IgD-negative memory B cell (primary cell): ENCODE data around the gene FLNB. TPM values are rescaled to one million over a fixed set of nuclear protein-coding genes. Genes with fewer than 3 reads are reported as not detected.
A peak's percentile ranks its signal among the peaks of the same experiment; 100 is the strongest.

ENCODE experiments used
- H3K27ac Mint-ChIP-seq, 3 donors: one replicate each; pipeline ENCODE4 v1.8.0; 2020 to 2022; ENCODE audit warnings: mild to moderate bottlenecking in 3 of 3, mixed read lengths in 3 of 3, moderate library complexity in 1 of 3
- H3K27me3 Mint-ChIP-seq: one replicate; pipeline ENCODE4 v1.8.0; 2021; ENCODE audit warnings: mixed read lengths
- H3K36me3 Mint-ChIP-seq: one replicate; pipeline ENCODE4 v1.8.0; 2020; ENCODE audit warnings: mild to moderate bottlenecking, mixed read lengths
- H3K4me1 Mint-ChIP-seq, 3 donors: one replicate each; pipeline ENCODE4 v1.8.0; 2020 to 2022; ENCODE audit warnings: mixed read lengths in 3 of 3, mild to moderate bottlenecking in 1 of 3
- H3K4me3 Mint-ChIP-seq, 4 donors: one replicate each; pipeline ENCODE4 v1.8.0; 2020 to 2022; ENCODE audit warnings: mild to moderate bottlenecking in 4 of 4, mixed read lengths in 4 of 4, moderate library complexity in 3 of 4
- H3K9me3 Mint-ChIP-seq, 3 donors: one replicate each; pipeline ENCODE4 v1.8.0; 2020 to 2021; ENCODE audit warnings: mixed read lengths in 3 of 3, mild to moderate bottlenecking in 1 of 3
- polyA plus RNA-seq: library from polyadenylated mRNA; unstranded; fragments of 300-500 nt; fragmentation: Illumina TruSeq; gene quantifications from one replicate; pipeline ENCODE4 v1.2.3, GENCODE V29; 2021

FLNB gene
- polyA plus RNA-seq, 1 donor from 2014 or later, result 19.7 TPM

DNA sequence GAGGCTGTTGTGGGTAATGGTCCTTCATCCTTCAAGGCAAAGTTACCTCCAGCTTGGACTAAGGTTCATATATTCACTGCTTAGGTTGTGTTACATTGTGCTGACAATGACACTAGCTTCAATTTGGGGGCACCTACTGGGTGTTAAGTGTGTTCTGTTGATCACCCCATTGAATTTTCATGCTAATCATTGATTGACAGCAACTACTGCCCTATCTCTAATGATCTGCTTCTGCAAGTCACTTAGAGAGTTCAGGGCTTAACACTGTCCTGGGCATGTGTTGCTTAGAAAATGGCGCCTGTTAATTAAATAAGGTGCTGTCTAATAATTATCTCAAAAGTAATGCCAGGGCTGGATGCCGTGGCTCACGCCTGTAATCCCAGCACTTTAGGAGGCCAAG, 3.4 kb downstream of the FLNB start:
- no peak overlapping the region for H3K27ac Mint-ChIP-seq
- H3K4me1 Mint-ChIP-seq, result peaks cover 17 to 32% (median 18%) of the 10 kb centered on the region in 3 donors
- H3K27me3 Mint-ChIP-seq, result no peaks in the 10 kb centered on the region
- peak overlapping the region in 2 of 4 donors; percentile 81 to 87 for H3K4me3 Mint-ChIP-seq
- H3K9me3 Mint-ChIP-seq, result no peaks in the 10 kb centered on the region
- H3K36me3 Mint-ChIP-seq, result peaks cover 5% of the 10 kb centered on the region

DNA sequence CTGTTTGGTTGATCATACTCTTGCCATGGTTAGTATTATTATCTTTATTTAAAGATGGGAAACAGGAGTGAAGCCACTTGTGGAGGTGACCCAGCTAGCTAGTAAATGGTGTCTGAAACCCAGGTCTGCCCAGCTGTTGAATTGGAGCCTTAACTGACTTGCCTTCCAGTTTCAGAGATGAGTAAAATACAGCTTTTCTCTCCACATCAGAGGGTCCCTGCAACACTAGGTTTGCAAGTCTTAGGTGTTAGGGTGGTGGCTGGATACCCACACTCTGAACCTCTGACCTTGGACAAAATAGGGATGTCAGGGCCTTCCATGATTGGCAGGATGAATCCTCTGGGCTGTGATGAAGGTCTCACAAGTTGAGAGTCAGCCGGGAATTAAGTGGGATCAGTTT, 4.1 kb downstream of the FLNB start:
- Mint-ChIP-seq H3K4me1 (peaks cover 17 to 35% (median 18%) of the 10 kb centered on the region in 3 donors), H3K27ac (peak overlapping the region in 1 of 3 donors; percentile 32), H3K36me3 (peaks cover 8% of the 10 kb centered on the region), H3K27me3 (no peaks in the 10 kb centered on the region), H3K9me3 (no peaks in the 10 kb centered on the region), H3K4me3 (peak overlapping the region in 1 of 4 donors; percentile 78)

DNA sequence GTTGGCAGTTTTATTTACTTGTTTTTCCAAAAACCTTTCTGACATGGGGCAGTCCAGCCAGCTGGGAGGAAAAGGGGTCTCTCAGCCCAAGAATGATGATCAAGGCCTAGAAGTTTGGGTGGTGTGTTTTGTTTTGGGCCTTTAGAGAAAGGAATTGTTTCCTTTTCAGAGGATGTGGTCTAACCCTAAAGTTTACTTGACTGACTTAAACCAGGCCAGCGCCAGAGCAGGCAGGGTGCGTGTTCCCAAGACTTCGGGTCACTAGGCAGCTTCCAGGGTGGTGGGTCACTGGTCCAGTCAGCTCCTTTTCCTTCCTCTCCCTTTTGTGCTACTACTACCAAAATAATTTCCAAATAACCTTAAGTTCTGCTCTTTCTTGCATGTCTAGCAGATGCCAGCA, 4.9 kb downstream of the FLNB start:
- peak overlapping the region in 1 of 4 donors; percentile 78 for H3K4me3 Mint-ChIP-seq
- no peaks in the 10 kb centered on the region for H3K9me3 Mint-ChIP-seq
- peak overlapping the region in 1 of 3 donors; percentile 32 for H3K27ac Mint-ChIP-seq
- no peaks in the 10 kb centered on the region for H3K27me3 Mint-ChIP-seq
- H3K4me1 Mint-ChIP-seq, result peaks cover 20 to 38% (median 21%) of the 10 kb centered on the region in 3 donors
- peaks cover 8% of the 10 kb centered on the region for H3K36me3 Mint-ChIP-seq

DNA sequence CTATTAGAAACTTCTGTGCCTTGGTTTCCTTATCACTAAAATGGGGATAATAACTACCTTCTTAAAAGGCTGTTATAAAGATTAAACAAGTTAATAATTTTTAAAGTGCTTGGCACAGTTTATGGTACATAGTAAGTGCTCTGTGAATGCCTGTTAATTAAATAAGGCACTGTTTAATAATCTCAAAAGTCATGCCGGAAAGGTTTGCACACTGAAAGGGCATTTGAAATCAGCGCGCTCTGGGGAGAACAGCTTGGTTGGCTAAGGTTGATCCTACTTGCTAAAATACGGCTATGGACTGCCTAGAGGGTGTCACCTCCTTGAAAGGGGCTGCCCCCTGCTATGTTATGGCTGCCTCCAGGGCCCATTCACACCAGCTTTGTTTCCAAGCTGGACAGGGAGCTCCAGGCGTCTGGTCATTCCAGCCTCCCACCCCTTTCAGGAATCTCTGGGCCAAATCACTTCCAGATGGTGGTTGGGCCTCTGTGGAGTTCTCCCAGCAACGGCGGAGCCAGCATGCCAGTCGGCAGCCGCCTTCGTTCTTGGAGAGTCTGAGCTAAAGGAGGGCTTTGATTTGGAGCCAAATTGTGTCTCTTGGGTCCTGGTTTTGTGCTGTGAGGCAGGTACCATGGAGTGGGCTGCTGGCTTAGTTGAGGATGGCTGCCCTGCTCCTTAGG, 5.9 kb downstream of the FLNB start:
- no peak overlapping the region for H3K4me3 Mint-ChIP-seq
- H3K4me1 Mint-ChIP-seq, result peaks cover 21 to 41% (median 21%) of the 10 kb centered on the region in 3 donors
- H3K27me3 Mint-ChIP-seq, result no peaks in the 10 kb centered on the region
- peak overlapping the region in 1 of 3 donors; percentile 32 for H3K27ac Mint-ChIP-seq
- H3K9me3 Mint-ChIP-seq, result no peaks in the 10 kb centered on the region
- H3K36me3 Mint-ChIP-seq, result peaks cover 8% of the 10 kb centered on the region

DNA sequence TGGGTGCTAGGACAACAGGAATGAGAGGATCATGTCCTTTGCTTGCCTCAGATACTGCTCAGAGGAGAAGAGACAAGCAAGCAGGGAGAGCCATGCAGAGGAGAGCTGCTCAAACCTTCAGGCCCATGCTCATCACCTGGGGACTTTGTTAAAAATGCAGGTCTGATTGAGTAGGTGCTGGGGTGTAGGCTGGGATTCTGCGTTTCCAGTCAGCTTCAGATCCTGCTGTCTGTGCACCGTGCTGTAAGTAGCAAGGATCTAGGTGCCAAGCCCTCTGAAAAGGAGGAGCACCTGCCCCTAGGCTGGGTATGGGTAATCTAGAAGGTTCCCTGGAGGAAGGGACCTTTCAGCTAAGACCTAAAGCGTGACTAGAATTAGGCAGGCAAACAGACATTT, 7.3 kb downstream of the FLNB start:
- Mint-ChIP-seq H3K27me3 (no peaks in the 10 kb centered on the region), H3K9me3 (no peaks in the 10 kb centered on the region), H3K4me1 (peaks cover 14 to 45% (median 23%) of the 10 kb centered on the region in 3 donors), H3K36me3 (peaks cover 8% of the 10 kb centered on the region), H3K27ac (peak overlapping the region in 1 of 3 donors; percentile 6), H3K4me3 (no peak overlapping the region)

DNA sequence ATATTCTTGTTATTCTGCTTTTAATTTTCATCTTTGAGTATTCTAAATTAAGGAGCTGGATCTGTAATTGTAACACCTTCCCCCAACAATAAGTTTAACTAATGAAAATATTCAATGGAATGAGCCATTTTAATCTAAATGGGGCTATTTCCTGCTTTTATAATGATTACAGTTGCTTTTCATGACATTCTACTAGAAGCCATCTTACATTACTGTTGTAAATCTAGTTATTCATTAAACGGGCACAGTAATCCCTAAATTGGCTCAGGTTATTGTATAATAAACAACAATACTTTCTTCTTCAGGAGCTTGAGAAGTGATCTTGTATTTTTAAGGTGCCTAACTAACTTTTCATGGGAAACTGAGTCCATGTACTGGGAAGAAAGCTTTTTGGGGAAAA, 8.5 kb downstream of the FLNB start:
- Mint-ChIP-seq H3K4me1 (peaks cover 12 to 45% (median 17%) of the 10 kb centered on the region in 3 donors), H3K36me3 (peaks cover 8% of the 10 kb centered on the region), H3K27ac (no peak overlapping the region), H3K27me3 (no peaks in the 10 kb centered on the region), H3K9me3 (no peaks in the 10 kb centered on the region), H3K4me3 (no peak overlapping the region)

DNA sequence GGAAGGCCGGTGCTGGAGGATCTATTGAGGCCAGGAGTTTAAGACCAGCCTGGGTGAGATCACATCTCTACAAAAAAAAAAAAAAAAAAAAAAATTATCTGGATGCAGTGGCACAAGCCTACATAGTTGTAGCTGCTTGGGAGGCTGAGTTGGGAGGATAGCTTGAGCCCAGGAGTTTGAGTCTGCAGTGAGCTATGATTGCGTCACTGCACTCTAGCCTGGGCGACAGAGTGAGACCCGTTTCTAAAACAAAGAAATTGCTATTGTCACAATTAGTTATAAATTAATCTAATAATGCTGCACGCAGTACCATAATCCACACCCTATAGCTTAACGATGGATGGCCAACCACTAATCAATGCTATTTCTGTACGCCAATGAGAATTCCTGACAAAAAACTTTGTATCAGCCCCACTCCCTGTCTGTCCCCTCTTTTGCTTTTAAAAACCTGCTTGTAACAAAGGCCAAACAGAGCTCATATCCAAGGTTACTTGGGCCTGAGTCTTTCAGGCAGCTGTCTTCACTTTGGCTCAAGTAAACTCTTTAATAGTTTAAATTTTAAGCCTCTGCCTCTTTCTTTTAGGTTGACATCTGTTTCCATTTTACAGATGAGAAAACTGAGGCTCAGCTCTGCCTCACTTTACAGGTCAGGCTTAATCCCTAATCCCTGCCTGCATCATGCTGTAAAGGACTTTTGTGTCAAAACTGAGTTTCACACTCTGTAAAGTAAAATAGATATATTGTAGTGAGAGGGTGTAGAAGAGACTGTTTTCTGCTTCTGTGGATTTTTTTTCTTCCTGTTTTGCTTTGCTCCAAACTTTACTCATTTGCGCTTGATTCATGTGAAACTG, 10.9 kb downstream of the FLNB start:
- Mint-ChIP-seq H3K27ac (peak overlapping the region in 2 of 3 donors; percentile 21 to 85), H3K27me3 (no peaks in the 10 kb centered on the region), H3K9me3 (no peaks in the 10 kb centered on the region), H3K4me3 (peak overlapping the region in 1 of 4 donors; percentile 18), H3K4me1 (peaks cover 12 to 44% (median 19%) of the 10 kb centered on the region in 3 donors), H3K36me3 (peaks cover 3% of the 10 kb centered on the region)

DNA sequence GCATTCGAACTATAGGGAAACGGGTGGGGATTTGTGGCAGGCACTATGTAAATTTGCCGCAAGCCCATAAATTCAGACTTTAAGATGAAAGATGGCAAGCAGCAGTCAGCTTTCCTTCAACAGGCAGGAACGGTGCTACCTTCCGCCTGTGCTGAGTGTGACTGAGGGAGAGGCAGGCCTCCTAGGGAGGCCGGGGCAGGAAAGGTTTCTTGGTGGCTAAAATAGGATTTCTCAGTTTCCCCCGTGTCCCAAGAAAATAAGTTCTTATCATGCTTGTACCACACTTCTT, 12.5 kb downstream of the FLNB start:
- H3K27me3 Mint-ChIP-seq, result no peaks in the 10 kb centered on the region
- peaks cover 12 to 42% (median 19%) of the 10 kb centered on the region in 3 donors for H3K4me1 Mint-ChIP-seq
- H3K36me3 Mint-ChIP-seq, result peaks cover 3% of the 10 kb centered on the region
- H3K27ac Mint-ChIP-seq, result peak overlapping the region in 1 of 3 donors; percentile 23
- no peak overlapping the region for H3K4me3 Mint-ChIP-seq
- H3K9me3 Mint-ChIP-seq, result no peaks in the 10 kb centered on the region

DNA sequence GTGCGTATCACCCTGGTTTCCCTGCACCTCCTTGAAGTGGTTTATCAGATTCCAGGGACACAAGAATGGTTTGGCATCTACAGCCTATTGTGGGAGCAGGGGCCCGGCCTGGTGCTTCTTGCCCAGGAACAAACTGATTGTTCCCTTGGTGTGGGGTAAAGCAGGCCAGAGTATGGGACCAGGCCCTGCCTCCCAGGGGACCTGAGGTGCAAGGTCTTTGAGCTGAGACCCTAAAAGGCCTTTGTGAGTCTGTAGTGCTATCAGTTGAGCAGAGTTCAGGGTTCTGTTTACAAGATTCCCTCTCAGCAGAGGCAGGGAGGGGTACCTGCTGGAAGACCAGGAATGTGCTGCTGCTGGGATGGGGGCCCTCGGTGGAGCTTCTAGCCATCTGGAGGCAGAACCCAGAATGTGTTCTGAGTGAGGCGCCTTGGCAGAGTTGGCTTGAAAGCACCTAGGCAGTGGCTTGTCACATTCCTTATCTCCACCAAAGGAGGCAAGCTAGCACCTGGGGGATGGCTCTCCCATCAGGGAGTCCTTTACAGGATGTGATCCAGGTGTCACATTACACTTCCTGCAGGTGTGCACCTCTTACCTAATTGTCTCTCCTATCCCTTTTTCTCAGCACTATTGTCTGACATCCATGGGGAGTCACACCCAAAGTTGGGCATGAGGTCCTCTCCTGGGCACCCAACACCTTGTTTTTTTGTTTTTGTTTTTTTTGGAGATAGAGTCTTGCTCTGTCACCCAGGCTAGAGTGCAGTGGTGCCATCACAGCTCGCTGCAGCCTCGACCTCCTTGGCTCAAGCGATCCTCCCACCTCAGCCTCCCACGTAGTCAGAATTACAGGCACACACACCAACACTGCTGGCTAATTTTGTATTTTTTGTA, 13.1 kb downstream of the FLNB start:
- Mint-ChIP-seq H3K4me3 (no peak overlapping the region), H3K9me3 (no peaks in the 10 kb centered on the region)

DNA sequence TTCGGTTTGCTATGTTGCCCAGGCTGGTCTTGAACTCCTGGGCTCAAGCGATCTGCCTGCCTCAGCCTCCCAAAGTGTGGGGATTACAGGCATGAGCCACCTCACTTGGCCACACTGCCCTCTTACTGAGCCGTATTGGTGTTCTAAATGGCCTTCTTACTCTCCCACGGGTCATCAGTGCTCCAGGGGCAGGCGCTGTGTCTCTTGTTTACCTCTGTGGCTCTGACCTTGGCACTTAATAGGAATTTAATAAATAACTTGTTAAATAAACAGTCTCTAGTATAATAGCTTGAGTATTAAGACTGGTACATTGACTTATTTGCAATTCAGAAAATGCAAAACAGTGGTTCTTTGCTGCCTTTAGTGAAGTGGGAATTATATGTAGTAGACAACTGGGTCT, 13.7 kb downstream of the FLNB start:
- H3K27ac Mint-ChIP-seq, result peak overlapping the region in 2 of 3 donors; percentile 34 to 48
- H3K36me3 Mint-ChIP-seq, result peaks cover under 1% of the 10 kb centered on the region
- H3K27me3 Mint-ChIP-seq, result no peaks in the 10 kb centered on the region
- no peaks in the 10 kb centered on the region for H3K9me3 Mint-ChIP-seq
- H3K4me3 Mint-ChIP-seq, result no peak overlapping the region
- H3K4me1 Mint-ChIP-seq, result peaks cover 12 to 44% (median 19%) of the 10 kb centered on the region in 3 donors

More for the DNA sequence above, 13.1 kb downstream of the FLNB start:
- Mint-ChIP-seq H3K36me3 (peaks cover 3% of the 10 kb centered on the region), H3K4me1 (peaks cover 12 to 42% (median 19%) of the 10 kb centered on the region in 3 donors), H3K27ac (peak overlapping the region in 1 of 3 donors; percentile 48), H3K27me3 (no peaks in the 10 kb centered on the region)

DNA sequence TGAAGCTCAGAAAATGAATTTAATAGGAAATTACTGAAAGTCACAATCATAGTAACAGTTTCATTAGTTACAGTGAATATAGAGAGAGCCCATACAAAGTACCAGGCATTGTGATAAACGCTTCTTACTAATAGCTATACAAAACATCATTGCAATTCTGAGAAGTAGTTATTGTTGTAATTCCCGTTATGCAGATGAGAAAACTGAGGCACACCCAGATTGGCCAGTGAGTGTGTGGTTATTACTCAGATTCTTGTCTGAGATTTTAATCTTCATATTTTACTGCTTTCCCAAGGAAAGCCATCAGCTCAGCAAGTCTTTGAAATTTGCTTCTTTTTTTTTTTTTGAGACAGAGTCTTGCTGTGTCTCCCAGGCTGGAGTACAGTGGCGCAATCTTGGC, 14.3 kb downstream of the FLNB start:
- no peaks in the 10 kb centered on the region for H3K27me3 Mint-ChIP-seq
- H3K4me3 Mint-ChIP-seq, result no peak overlapping the region
- peak overlapping the region in 2 of 3 donors; percentile 4 to 34 for H3K27ac Mint-ChIP-seq
- H3K4me1 Mint-ChIP-seq, result peaks cover 12 to 46% (median 20%) of the 10 kb centered on the region in 3 donors
- no peaks in the 10 kb centered on the region for H3K9me3 Mint-ChIP-seq
- H3K36me3 Mint-ChIP-seq, result no peaks in the 10 kb centered on the region

DNA sequence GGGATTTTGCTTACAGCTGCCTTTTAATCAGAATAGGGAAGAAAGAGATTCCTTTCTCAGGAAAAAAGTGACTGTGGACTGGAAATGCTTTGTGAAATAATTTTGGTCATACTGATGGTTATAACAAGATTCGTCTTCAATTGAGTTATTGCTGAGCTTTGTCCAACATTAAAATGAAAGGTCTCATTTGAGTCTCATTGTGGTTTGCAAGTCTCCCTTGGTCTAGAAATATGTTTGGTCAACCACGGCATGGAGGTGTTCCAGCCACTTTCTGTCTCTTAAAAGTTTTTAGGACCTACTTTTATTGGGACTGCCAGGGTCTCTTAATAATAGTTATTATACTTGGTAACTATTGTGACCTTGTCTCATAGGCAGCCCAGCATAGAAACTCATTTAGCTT, 15.3 kb downstream of the FLNB start:
- H3K4me1 Mint-ChIP-seq, result peaks cover 14 to 49% (median 20%) of the 10 kb centered on the region in 3 donors
- no peaks in the 10 kb centered on the region for H3K9me3 Mint-ChIP-seq
- no peaks in the 10 kb centered on the region for H3K36me3 Mint-ChIP-seq
- peak overlapping the region in 1 of 3 donors; percentile 10 for H3K27ac Mint-ChIP-seq
- no peak overlapping the region for H3K4me3 Mint-ChIP-seq
- no peaks in the 10 kb centered on the region for H3K27me3 Mint-ChIP-seq

DNA sequence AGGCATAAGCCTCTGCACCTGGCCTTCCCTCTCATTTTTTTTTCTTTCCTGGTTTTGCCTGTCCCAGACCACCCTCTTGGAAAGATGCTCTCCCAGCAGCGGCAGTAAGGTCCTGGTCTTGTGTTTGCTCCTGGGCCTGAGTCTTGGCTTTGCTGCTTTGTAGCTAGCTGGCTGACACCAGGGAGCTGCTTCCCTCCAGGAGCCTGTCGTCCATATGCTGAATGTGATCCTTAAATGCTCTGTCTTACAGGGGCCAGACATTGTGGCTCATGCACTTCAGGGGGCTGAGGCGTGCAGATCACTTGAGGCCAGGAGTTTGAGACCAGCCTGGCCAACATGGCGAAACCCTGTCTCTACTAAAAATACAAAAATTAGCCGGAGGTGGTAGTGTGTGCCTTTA, 17.2 kb downstream of the FLNB start:
- H3K4me3 Mint-ChIP-seq, result no peak overlapping the region
- peaks cover 8 to 43% (median 18%) of the 10 kb centered on the region in 3 donors for H3K4me1 Mint-ChIP-seq
- peak overlapping the region in 1 of 3 donors; percentile 34 for H3K27ac Mint-ChIP-seq
- H3K27me3 Mint-ChIP-seq, result no peaks in the 10 kb centered on the region
- H3K36me3 Mint-ChIP-seq, result no peaks in the 10 kb centered on the region
- no peaks in the 10 kb centered on the region for H3K9me3 Mint-ChIP-seq

DNA sequence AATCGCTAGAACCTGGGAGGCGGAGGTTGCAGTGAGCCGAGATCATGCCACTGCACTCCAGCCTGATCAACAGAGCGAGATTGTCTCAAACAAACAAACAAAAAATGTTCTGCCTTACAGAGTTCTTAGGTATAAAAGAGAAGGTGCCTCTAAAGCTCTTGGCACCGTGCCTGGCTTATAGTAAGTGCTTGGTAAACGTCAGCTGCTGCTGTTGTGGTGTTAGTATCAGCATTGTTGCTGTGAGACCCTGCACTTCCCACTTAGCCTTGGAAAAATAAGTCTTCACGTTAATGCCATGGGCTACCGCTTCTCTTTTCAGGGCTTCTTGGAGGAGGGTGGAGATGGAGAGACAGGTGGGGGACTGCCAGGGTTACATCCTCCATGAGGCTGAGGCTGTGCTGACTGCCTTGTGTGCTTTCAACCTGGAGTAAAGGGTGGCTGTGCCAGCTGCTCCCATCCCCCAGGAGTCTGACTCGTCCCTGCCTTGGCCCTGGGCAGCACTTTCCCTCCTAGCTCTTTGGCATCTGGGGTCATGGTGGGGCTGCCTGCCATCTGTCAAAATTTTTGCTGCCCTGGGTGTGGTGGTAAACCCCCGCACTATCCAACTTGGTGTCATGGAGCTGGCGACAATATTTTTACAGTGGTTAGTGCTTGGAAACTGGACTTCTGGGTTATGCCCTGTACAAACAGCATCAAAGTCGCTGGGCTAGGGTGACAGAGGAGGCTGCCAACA, 17.8 kb downstream of the FLNB start:
- Mint-ChIP-seq H3K36me3 (no peaks in the 10 kb centered on the region), H3K27ac (no peak overlapping the region), H3K27me3 (no peaks in the 10 kb centered on the region), H3K4me3 (no peak overlapping the region), H3K4me1 (peaks cover 8 to 41% (median 18%) of the 10 kb centered on the region in 3 donors), H3K9me3 (no peaks in the 10 kb centered on the region)
